Activated gamma-delta T cell treated with anti-CD3 and anti-CD28 coated beads, Interleukin-2, amount 50 U/mL, for 16 hours (primary cell): Measurements from ENCODE around the gene CLCNKA.
"Not testable (repeated sequence)": the region's sequence is repeated elsewhere in the genome, so short reads cannot be mapped to it uniquely, and the experiment has no call there.

ENCODE experiments used
- DNase-seq: peaks from one replicate; pipeline ENCODE4 v3.0.0-alpha.2; 2020; ENCODE audit warnings: low read depth

CLCNKA gene

GRCh38 chr1:16017461-16018303 is 4.2 kb upstream of the CLCNKA start, which contains the start of gene HSPB7:
Gene HSPB7, minus strand, starts transcription at chr1:16018043. Its CDS starts 80 bp downstream, at chr1:16017963.
- no peak for DNase-seq

GRCh38 chr1:16018308-16018707 is 3.5 kb upstream of the CLCNKA start:
- no peak for DNase-seq

- DNase-seq = no peak
Observed at GRCh38 chr1:16018749-16019643, 2.8 kb upstream of the CLCNKA start.

GRCh38 chr1:16019644-16020277 is 2.1 kb upstream of the CLCNKA start:
- no peak for DNase-seq

- DNase-seq = no peak
Observed at GRCh38 chr1:16020325-16020724, 1.5 kb upstream of the CLCNKA start.

GRCh38 chr1:16020878-16021277 is 958 bp upstream of the CLCNKA start:
- not testable (repeated sequence) for DNase-seq

GRCh38 chr1:16022393-16022792 is 557 bp downstream of the CLCNKA start:
- DNase-seq = no peak

GRCh38 chr1:16023050-16023653 is 1.3 kb downstream of the CLCNKA start:
- no peak for DNase-seq

GRCh38 chr1:16026302-16026701 is 4.5 kb downstream of the CLCNKA start:
- DNase-seq = not testable (repeated sequence)

GRCh38 chr1:16026723-16027484 is 5.1 kb downstream of the CLCNKA start:
- DNase-seq = no peak

GRCh38 chr1:16028237-16029002 is 6.6 kb downstream of the CLCNKA start:
- no peak for DNase-seq

GRCh38 chr1:16029003-16029268 is 7.1 kb downstream of the CLCNKA start:
- not testable (repeated sequence) for DNase-seq

GRCh38 chr1:16029288-16029687 is 7.5 kb downstream of the CLCNKA start:
- no peak for DNase-seq

GRCh38 chr1:16031551-16031950 is 9.7 kb downstream of the CLCNKA start:
- DNase-seq = no peak

GRCh38 chr1:16032388-16033102 is 10.7 kb downstream of the CLCNKA start:
- peak; percentile 20 for DNase-seq

- not testable (repeated sequence) for DNase-seq
Observed at GRCh38 chr1:16033103-16033632, 11.3 kb downstream of the CLCNKA start.

GRCh38 chr1:16036461-16036860 is 14.6 kb downstream of the CLCNKA start:
- DNase-seq = not testable (repeated sequence)

- DNase-seq = no peak
Observed at GRCh38 chr1:16038620-16038912, 16.7 kb downstream of the CLCNKA start.

- not testable (repeated sequence) for DNase-seq
Observed at GRCh38 chr1:16039871-16040270, 18.0 kb downstream of the CLCNKA start.

- DNase-seq = no peak
Observed at GRCh38 chr1:16041200-16041599, 19.4 kb downstream of the CLCNKA start.
